ENCODE measurements around the gene BCL7C.

DNA sequence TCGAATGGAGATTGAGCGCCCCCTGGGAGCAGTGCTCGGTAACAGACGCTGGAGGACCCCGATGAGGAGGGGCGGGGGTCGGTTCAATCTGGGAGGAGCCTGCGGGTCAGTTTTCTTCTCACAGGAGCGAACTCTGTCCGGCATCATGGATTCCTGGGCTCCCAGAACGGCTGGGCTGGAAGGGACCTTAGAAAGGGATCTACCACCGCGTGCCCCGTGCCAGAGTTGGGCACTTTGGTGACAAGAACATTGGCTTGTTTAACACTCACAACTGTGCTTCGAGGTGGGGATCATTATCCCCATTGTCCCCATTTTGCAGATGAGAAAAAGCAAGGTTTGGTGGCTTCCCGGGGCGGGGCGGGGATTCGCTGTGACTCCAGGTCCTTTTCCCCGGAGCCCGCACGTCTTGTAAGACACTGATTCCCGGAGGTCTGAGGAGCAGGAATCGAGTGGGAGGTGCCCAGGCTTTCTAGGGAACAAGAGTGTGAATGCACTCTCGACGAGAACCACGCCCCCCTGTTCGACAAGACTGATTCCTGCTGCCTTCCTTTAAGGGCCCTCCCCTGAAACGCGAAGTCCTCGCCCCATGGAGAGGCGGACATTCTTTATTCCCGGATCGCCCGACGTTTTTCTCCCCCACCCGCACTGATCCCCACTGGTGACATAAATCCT lies 28.0 kb upstream of the BCL7C start:
- TF ChIP-seq ZNF384 (IDR thresholded peaks at IDR 0.05) (no peak), HDGF (IDR thresholded peaks at IDR 0.05; ENCODE audit: borderline replicate concordance) (0 out of 2 replicates have a peak, but pooled peaks have one; percentile 68), SP1 (IDR thresholded peaks at IDR 0.05) (no peak), BHLHE40 (IDR thresholded peaks at IDR 0.05; ENCODE audit: borderline replicate concordance) (no peak), L3MBTL2 (conservative IDR thresholded peaks at IDR 0.05) (peak; percentile 80), ELF4 (IDR thresholded peaks at IDR 0.05) (no peak), SUZ12 (IDR thresholded peaks at IDR 0.05) (no peak), TARDBP (IDR thresholded peaks at IDR 0.05) (no peak), NFRKB (IDR thresholded peaks at IDR 0.05) (no peak), FOXA1 (IDR thresholded peaks at IDR 0.05) (no peak), CTBP1 (IDR thresholded peaks at IDR 0.05; ENCODE audit: borderline replicate concordance) (no peak), FOXK2 (IDR thresholded peaks at IDR 0.05) (no peak)
- TF ChIP-seq, protein P1, sequence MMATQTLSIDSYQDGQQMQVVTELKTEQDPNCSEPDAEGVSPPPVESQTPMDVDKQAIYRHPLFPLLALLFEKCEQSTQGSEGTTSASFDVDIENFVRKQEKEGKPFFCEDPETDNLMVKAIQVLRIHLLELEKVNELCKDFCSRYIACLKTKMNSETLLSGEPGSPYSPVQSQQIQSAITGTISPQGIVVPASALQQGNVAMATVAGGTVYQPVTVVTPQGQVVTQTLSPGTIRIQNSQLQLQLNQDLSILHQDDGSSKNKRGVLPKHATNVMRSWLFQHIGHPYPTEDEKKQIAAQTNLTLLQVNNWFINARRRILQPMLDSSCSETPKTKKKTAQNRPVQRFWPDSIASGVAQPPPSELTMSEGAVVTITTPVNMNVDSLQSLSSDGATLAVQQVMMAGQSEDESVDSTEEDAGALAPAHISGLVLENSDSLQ (IDR thresholded peaks at IDR 0.05) = no peak

Measured in HEK293T (cell line).